ENCODE measurements around the gene TIE1. TPM values are rescaled to one million over a fixed set of nuclear protein-coding genes. Genes with fewer than 3 reads are reported as not detected.

TIE1 gene
- total RNA-seq, 4 donors from 2014 or later, result 30.6 to 65.1 (median 47.7) TPM

DNA sequence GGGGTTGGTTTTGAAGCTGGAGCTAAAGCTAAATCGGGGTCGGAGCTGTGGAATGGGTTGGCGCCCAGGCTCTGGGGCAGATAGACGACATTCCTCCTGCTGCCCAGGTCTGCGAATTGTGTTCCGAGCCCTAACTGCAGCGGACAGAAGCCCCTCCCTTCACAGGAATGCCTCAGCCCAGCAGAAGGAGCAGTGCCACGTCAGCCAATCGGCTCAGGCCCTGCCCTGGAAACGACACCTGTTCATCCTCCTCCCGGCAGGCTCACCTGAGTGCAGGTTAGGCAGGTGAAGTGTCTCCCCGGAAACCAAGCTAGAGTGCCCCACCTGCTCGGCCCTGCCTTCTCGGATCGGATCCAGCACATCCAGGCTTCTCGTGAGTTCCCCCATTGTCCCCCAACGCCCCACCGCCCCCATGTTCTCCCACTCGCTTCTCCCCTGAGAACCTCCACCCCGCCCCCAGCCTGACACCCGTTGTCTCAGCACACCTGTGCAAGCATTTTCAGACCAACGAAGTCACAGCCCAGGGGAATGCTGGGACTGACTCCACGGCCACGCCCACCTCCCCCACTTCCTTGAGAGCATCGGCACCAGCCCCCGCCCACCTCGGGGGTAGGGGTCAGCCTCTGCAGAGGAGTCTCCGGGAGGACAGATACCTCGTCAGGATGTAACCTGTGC is 30.2 kb upstream of the TIE1 start:
- TF ChIP-seq POLR2A (IDR thresholded peaks at IDR 0.05), result peak in 1 of 2 donors; percentile 95
- TF ChIP-seq, protein P1, sequence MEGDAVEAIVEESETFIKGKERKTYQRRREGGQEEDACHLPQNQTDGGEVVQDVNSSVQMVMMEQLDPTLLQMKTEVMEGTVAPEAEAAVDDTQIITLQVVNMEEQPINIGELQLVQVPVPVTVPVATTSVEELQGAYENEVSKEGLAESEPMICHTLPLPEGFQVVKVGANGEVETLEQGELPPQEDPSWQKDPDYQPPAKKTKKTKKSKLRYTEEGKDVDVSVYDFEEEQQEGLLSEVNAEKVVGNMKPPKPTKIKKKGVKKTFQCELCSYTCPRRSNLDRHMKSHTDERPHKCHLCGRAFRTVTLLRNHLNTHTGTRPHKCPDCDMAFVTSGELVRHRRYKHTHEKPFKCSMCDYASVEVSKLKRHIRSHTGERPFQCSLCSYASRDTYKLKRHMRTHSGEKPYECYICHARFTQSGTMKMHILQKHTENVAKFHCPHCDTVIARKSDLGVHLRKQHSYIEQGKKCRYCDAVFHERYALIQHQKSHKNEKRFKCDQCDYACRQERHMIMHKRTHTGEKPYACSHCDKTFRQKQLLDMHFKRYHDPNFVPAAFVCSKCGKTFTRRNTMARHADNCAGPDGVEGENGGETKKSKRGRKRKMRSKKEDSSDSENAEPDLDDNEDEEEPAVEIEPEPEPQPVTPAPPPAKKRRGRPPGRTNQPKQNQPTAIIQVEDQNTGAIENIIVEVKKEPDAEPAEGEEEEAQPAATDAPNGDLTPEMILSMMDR (IDR thresholded peaks at IDR 0.05), result peak in 1 of 6 experiments; percentile 11
- Histone ChIP-seq H3K9me3 (no peaks in the 10 kb centered on the region), H3K36me3 (peaks cover 0 to 4% of the 10 kb centered on the region in 2 donors), H3K27ac (peak overlapping the region; percentile 88 to 96 (median 93)), H3K27me3 (no peaks in the 10 kb centered on the region), H3K4me1 (peaks cover 42 to 59% of the 10 kb centered on the region in 2 donors), H3K4me3 (replicated peaks in 1 of 3) (peak overlapping the region in 2 of 3 donors; percentile 19 to 40)
- intact Hi-C loops (cut with DNase I), result no loop called here
- 12 to 13% methylated on average over 10 to 14 of the region's 29 CpGs for WGBS, 2 donors
- DNase-seq, result peak; percentile 96 to 97

DNA sequence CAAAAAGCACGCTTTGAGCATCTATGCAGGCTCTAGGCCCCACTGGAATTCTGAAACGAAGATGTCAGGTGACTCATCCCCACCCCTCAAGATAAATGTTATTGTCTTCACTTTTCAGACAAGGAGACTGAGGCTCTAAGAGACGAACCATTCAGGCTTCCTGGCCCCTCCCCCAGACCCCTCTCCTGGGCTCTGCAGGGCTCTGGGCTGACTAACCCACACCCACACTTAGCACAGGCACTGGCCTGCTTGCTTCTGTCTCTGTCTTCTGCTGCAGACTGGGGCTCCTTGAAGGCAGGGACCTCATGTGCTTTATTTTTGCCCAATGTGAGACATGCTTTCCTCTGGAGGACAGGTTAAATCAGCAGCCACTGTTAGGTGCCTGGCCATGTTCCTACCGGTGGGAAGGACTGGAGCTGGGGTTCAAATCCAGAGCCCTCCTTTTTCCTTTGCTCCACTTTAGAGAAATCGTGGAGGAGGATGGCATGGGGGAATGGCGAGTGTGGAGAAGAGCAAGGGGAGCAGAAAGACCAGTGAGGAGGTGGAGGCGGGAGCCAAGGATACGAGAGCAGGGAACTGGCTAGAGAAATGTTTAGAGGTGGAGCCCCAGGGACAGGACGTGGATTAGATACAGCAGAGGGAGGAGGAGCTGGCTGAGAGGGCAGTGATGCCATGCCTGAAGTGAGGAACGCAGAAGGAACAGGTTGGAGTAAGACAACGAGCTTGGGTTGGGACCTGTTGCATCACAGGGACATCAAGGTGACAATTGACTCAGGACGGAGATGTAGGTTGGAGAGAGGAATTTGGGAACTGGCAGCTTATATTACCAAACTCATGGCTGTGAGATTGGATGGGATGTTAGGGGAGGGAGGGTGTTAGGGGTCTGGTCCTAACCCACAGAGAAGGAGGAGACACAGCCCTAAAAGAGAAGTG is 29.3 kb upstream of the TIE1 start:
- H3K27me3 ChIP-seq, result no peaks in the 10 kb centered on the region
- peak overlapping the region in 2 of 3 donors; percentile 19 to 40 for H3K4me3 ChIP-seq (replicated peaks in 1 of 3)
- H3K4me1 ChIP-seq, result peaks cover 34 to 51% of the 10 kb centered on the region in 2 donors
- 68 to 75% methylated on average over 12 of the region's 12 CpGs for WGBS, 2 donors
- peaks cover 0 to 4% of the 10 kb centered on the region in 2 donors for H3K36me3 ChIP-seq
- H3K27ac ChIP-seq, result peak overlapping the region; percentile 88 to 96 (median 93)
- H3K9me3 ChIP-seq, result no peaks in the 10 kb centered on the region
- intact Hi-C loops (cut with DNase I), result no loop called here
- no peak for DNase-seq
- TF ChIP-seq, protein P1 (IDR thresholded peaks at IDR 0.05), result no peak
- peak in 1 of 2 donors; percentile 6 for TF ChIP-seq POLR2A (IDR thresholded peaks at IDR 0.05)

DNA sequence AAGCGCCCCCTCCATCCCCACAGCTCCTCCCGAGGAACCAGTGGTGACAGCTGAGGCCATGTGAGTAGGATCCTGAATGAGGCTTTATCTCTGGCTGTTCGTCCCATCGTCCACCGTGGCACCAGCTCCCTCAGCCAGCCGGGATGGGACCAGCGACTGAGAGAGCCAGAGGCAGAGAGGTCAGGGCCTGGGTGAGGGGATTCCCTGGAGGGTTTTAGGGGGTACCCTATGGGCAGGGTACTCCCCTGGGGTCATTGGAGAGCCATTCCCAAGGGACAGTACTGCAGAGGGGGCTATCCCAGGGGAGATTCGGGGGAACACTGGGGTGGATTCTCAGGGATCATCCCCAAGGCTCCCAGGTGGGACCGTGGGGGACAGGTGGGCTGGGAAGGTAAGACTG is 28.6 kb upstream of the TIE1 start:
- Histone ChIP-seq H3K9me3 (no peaks in the 10 kb centered on the region), H3K4me1 (peaks cover 27 to 48% of the 10 kb centered on the region in 2 donors), H3K27me3 (no peaks in the 10 kb centered on the region), H3K36me3 (peaks cover 0 to 4% of the 10 kb centered on the region in 2 donors), H3K27ac (peak overlapping the region in 2 of 3 donors; percentile 88 to 96), H3K4me3 (replicated peaks in 1 of 3) (no peak overlapping the region)
- TF ChIP-seq POLR2A (IDR thresholded peaks at IDR 0.05), result no peak
- TF ChIP-seq, protein P1 (IDR thresholded peaks at IDR 0.05), result no peak
- 75 to 76% methylated on average over 7 to 9 of the region's 9 CpGs for WGBS, 2 donors
- intact Hi-C loops (cut with DNase I), result no loop called here
- no peak for DNase-seq

DNA sequence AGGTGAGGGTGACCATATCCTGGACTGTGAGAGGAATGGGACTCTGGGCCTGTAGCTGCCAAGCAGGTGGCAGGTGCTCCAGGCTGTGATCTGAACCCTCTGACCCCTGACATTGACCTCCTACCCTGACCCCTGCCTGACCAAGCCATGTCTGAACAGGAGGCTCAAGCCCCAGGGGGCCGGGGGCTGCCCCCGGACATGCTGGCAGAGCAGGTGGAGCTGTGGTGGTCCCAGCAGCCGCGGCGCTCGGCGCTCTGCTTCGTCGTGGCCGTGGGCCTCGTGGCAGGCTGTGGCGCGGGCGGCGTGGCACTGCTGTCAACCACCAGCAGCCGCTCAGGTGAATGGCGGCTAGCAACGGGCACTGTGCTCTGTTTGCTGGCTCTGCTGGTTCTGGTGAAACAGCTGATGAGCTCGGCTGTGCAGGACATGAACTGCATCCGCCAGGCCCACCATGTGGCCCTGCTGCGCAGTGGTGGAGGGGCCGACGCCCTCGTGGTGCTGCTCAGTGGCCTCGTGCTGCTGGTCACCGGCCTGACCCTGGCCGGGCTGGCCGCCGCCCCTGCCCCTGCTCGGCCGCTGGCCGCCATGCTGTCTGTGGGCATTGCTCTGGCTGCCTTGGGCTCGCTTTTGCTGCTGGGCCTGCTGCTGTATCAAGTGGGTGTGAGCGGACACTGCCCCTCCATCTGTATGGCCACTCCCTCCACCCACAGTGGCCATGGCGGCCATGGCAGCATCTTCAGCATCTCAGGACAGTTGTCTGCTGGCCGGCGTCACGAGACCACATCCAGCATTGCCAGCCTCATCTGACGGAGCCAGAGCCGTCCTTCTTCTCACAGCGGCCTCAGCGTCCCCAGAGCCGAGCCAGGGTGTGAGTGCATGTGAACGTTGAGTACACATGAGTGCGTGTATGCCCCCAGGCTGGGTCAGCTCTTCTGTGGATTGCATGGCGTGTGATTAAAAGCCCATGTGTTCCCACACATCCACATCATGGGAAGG is 27.9 kb upstream of the TIE1 start:
- Histone ChIP-seq H3K9me3 (no peaks in the 10 kb centered on the region), H3K27ac (no peak overlapping the region), H3K4me3 (replicated peaks in 1 of 3) (no peak overlapping the region), H3K4me1 (peaks cover 20 to 41% of the 10 kb centered on the region in 2 donors), H3K36me3 (peaks cover 0 to 4% of the 10 kb centered on the region in 2 donors), H3K27me3 (no peaks in the 10 kb centered on the region)
- intact Hi-C loops (cut with DNase I), result no loop called here
- DNase-seq, result no peak
- 97% methylated on average over 11 to 26 of the region's 46 CpGs for WGBS, 2 donors
- TF ChIP-seq POLR2A (IDR thresholded peaks at IDR 0.05), result no peak

DNA sequence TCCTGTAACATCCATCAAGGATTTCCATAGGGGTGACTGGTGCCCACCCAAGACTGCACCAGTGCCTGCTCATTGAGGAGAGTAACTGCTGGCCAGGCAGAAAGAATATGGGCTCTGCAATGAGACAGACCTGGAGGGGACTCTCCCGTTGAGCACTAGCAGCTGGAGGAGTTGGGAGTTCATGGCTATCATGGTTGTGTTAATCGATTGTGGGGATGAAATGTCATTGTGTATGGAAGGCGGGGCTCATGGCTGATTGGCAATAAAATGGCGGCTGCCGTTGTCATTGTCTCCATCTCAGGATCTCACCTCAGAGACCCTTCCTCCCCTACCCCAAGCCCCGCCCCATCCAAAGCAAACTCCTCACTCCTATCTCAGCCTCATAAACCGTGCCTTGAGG is 27.1 kb upstream of the TIE1 start:
- TF ChIP-seq POLR2A (IDR thresholded peaks at IDR 0.05), result no peak
- TF ChIP-seq, protein P1 (IDR thresholded peaks at IDR 0.05), result no peak
- H3K27me3 ChIP-seq, result no peaks in the 10 kb centered on the region
- WGBS, 2 donors, result 93 to 95% methylated on average over 7 of the region's 7 CpGs
- no peak for DNase-seq
- H3K36me3 ChIP-seq, result peaks cover 0 to 4% of the 10 kb centered on the region in 2 donors
- intact Hi-C loops (cut with DNase I), result no loop called here
- no peak overlapping the region for H3K4me3 ChIP-seq (replicated peaks in 1 of 3)
- H3K9me3 ChIP-seq, result no peaks in the 10 kb centered on the region
- H3K4me1 ChIP-seq, result peaks cover 18 to 37% of the 10 kb centered on the region in 2 donors
- peak overlapping the region in 1 of 3 donors; percentile 32 for H3K27ac ChIP-seq
